HG02759 (cell line): Measurements from ENCODE around the gene SOCS4.

Experiments used
- ATAC-seq: cut with Tn5 transposase; IDR thresholded peaks from one replicate; pipeline ENCODE4 v1.9.1; 2021; ENCODE audit warnings: mild to moderate bottlenecking, moderate library complexity; ENCODE audit not compliant: unreplicated experiment

The SOCS4 gene

GRCh38 chr14:55084401-55085059 lies 57.5 kb downstream of the SOCS4 start:
- ATAC-seq = no peak

- no peak for ATAC-seq
Observed at GRCh38 chr14:55085060-55085660, 58.1 kb downstream of the SOCS4 start.

DNA sequence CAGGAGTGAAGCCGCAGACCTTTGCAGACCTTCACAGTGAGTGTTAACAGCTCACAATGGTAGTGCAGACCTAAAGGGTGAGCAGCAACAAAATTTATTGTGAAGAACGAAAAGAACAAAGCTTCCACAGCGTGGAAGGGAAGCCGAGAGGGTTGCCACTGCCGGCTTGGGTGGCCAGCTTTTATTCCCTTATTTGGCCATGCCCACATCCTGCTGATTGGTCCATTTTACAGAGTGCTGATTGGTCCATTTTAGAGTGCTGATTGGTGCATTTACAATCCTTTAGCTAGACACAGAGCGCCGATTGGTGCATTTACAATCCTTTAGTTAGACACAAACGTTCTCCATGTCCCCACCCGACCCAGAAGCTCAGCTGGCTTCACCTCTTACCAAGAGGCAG lies 59.9 kb downstream of the SOCS4 start:
- no peak for ATAC-seq

GRCh38 chr14:55088356-55088755 lies 61.3 kb downstream of the SOCS4 start:
- ATAC-seq = no peak

- no peak for ATAC-seq
Observed at GRCh38 chr14:55092341-55092740, 65.3 kb downstream of the SOCS4 start.

DNA sequence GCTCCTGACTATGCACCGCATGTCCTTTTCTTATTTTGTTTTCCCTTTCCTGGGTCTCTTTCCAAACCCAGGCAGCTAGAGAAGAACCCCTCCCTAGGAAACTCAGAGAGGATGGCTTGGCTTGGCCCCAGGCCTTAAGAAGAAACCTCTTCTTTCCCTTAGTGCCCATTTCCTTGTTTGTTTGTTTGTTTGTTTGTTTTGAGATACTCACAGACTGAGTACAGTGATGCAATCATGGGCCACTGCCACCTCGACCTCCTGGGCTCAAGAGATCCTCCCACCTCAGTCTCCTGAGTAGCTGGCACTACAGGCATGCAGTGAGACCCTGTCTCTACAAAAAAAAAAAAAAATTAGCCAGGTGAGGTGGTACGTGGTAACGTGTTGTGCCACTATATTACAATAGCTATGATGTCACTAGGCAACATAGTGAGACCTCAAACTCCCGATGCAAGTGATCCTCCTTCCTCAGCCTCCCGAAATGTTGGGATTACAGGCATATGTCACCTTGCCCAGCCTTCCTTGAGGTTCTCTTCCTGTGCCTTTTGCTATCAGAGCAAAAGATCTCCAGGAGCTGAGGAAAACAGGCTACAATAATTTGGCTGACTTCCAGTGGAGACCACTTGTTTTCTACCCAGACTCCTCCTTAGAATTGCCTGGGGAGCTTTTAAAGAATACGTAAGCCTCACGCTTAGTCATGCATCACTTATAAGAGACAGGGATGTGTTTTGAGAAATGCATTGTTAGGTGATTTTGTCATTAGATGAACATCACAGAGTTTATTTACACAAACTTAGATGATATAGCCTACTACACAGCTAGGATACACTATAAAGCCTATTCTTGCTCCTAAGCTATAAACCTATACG lies 67.5 kb downstream of the SOCS4 start:
- no peak for ATAC-seq

- ATAC-seq = peak; percentile 75
Observed at GRCh38 chr14:55097881-55098560, 71.0 kb downstream of the SOCS4 start.

- ATAC-seq = no peak
Observed at GRCh38 chr14:55098561-55098898, 71.5 kb downstream of the SOCS4 start.
